IPS DF 4.7 (cell line): Measurements from ENCODE around the gene SYNDIG1.

Experiments
- DNase-seq: peaks from one replicate; pipeline ENCODE4 v3.0.0-alpha.2; 2013; ENCODE audit warnings: low spot score; ENCODE audit errors: extremely low read depth

The SYNDIG1 gene

GRCh38 chr20:24446811-24447210 lies 22.6 kb upstream of the SYNDIG1 start:
- no peak for DNase-seq

DNA sequence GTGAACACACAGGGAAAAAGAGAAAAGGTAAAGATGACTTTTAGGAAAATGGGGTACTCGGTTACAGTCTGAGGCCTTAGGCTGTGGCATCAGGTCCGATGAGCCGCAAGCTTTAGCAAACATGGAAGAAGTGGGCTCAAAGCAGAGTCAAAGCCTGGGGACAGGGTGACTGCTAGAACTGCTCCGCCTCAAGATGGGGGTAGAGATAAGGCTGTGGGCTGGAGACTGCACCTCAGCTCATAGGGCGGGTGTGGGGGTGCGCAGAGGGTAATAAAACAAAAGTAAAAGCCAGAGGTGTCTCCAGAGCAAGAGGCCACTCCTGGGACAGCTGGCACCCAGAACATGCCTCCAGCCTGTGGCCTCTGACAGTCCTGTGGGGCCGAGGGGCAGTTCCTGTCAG lies 21.3 kb upstream of the SYNDIG1 start:
- DNase-seq = no peak

DNA sequence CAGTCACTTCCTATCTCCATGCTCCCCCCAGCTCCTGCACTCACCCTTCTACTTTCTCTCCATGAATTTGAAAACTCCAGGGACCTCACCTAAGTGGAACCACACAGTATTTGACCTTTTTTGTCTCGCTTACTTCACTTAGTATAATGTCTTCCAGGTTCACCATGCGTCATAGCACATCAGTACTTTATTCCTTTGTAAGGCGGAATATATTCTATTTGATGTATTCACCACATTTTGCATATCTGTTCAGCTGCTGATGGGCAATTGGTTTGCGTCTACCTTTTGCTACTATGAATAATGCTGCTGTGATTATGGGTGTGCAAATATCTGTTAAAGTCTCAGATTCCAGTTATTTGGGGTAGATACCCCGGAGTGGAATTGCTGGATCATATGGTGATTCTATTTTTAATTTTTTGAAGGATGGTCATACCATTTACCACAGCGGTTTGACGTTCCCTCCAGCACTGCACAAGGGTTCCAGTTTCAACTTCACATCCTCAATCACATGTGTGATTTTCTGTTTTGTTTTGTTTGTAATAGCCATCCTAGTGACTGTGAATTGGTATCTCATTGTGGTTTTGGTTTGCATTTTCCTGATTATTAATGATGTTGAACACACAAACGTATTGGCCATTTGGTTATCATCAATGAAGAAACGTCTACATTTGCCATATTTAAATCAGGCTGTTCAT lies 20.3 kb upstream of the SYNDIG1 start:
- no peak for DNase-seq

DNA sequence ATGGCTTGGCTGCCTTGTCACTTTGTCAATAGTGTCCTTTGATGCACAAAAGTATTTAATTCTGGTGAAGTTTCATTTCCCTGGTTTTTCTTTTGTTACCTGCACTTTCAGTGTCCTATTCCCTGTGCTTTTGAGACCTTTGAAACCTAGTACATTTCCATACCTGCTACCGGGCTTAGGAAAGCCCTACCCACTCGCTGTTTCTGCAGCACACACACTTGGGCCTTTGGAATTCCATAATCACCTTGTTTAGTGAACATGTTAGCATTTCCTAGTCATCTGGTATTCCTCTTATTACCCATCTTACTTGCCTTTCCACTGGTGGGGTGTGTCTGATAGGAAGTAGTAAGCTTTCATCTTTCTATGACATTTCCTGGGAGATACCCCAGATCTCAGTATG lies 19.3 kb upstream of the SYNDIG1 start:
- no peak for DNase-seq

DNA sequence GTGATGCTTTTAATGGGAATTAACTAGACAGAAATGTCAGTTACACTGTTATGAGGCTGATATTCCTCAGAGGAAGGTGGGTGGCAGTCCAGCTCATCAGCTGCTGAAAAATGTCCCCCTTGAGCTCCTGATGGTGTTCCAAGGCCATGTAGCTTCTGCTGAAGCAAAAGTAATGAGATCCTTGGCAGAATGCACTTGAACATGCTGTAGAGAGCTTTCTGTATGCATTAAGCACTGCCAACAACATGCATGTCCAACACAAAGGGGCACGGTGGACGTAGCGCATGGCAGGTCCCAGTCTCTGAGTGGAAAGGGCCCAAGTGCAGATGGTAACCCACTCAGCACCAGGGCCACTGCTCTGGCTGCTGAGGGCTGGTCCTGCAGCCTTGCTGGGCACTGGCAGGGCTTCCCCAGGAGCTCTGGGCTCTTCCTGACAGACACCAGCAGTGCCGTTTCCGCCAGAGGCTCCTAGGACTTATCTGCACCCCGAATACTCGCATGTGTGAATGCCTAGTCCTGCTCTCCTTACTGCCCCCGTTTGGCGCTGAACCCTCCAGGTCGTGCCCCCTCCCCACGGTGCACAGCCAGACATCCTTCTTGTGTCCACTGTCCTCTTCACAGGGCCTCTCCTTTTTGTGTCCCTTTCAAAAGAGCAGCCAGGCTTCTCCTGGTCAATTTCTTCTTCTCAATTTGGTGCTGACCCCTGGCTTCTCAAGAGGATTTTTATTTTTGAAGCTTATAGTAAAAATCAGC lies 18.6 kb upstream of the SYNDIG1 start:
- DNase-seq = no peak

GRCh38 chr20:24451428-24451827 lies 18.0 kb upstream of the SYNDIG1 start:
- DNase-seq = no peak

- no peak for DNase-seq
Observed at GRCh38 chr20:24452016-24452415, 17.4 kb upstream of the SYNDIG1 start.

DNA sequence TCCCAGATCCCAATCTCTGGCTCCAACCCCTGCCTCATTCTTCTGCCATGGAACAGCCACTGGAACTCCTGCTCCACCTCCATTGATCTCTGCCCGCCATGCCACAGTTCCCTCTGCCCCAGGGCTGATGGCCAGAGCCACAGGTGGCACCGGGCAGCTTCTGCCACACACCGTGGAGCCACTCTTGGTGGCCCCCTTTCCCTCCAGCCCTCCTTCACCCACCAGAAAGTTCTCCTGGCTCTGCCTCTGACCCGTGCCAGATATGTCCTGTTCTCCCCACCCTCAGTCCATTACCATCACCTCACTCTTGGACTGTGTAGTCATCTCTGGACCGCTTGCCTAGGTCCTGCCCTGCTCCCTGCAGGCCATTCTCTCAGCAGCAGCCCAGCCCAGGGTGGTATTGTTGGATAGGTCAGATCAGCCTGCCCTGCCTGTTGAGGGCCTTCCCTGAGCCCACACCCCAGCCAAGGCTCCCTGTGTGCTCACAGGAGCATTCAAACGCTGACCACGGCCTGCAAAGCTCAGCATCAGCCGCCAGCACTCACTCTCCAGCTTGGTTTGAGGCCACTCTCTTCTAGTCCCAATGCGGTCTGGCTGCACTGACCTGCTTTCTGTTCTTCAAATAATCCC lies 16.8 kb upstream of the SYNDIG1 start:
- DNase-seq = no peak

DNA sequence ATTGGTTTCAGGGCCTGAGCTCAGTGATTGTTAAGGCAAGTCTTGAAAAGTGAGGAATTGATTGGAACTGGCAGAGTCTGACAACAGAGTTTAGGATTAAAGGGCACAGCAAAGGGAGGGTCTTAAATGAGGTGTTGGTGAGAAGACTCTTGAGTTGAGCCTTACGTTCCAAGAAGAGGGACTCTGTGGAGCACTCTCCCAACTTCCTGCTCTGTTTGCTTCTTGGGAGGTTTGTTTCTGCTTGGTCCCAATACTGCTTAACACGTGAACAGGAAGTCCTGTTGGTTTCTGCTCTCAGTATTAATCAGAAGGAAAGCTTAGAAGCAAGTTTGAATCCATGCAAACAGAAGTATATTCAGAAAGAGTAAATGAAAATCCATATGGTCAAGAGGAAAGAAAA lies 15.6 kb upstream of the SYNDIG1 start:
- DNase-seq = no peak

- no peak for DNase-seq
Observed at GRCh38 chr20:24455081-24455480, 14.3 kb upstream of the SYNDIG1 start.

DNA sequence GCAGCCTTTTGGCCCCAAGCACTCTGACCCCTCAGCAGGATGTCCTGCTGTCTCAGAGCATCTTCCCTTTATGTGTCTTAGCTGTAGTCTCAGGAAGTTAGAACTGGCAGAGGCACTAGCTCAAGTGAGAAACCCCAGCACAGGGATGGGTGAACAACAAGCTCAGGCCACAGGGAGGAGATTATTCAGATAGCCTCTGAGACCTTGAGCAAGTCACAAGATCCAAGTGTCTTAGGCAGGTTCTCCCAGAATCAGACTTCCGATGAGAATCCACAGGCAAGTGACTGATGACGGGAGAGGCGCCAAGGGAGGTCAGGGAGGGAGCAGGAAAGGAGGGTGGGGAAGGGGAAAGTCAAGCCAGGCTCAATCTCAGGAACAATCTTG lies 13.0 kb upstream of the SYNDIG1 start:
- DNase-seq = no peak

GRCh38 chr20:24458436-24458835 lies 11.0 kb upstream of the SYNDIG1 start:
- no peak for DNase-seq

- DNase-seq = no peak
Observed at GRCh38 chr20:24459733-24460132, 9.7 kb upstream of the SYNDIG1 start.

- DNase-seq = no peak
Observed at GRCh38 chr20:24460712-24461111, 8.7 kb upstream of the SYNDIG1 start.

DNA sequence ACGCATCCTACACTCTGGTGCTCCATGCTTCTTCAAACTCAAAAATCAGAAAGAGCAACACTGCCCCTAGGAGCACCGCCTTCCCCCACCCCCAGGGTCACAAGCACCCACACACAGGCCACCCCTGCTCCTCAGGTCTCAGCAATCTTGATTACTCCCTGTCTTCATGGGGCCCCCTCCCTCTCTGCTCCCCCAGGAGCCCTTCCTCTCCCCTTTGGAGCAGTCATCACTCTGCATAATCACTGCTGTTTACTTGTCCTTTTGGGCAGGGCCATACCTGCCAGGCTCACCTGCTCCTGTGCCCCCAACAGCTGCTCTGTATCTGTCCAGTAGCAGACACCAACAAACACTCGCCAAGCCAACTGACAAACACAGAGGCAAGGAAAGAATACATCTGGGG lies 7.6 kb upstream of the SYNDIG1 start:
- DNase-seq = no peak

DNA sequence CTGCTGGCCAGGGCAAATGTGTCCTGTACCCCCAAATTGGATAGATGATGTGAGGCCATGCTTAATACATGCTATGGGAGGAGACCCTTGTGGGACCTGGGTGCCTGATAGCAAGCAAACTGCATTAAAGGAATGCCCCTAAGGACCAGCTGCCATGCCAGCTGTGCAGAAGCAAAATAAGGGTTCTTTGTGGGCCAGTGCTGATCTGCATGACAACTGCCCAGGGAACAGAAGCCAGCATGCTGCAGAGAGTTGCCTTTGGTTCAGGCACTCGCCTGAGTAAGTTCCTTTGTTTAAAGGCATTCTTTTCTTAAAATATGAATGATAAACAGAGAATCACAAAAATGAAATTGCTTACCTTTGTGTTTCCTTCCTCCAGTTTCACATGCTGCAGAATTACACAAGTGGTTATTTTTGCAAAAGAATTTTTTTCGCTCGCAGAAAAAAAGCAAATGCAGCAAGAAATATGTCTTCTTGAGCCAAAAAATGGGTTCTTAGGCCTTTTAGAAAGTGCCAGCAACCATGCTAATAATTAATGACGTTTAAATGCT lies 6.9 kb upstream of the SYNDIG1 start:
- DNase-seq = no peak

- DNase-seq = no peak
Observed at GRCh38 chr20:24465159-24465558, 4.3 kb upstream of the SYNDIG1 start.

DNA sequence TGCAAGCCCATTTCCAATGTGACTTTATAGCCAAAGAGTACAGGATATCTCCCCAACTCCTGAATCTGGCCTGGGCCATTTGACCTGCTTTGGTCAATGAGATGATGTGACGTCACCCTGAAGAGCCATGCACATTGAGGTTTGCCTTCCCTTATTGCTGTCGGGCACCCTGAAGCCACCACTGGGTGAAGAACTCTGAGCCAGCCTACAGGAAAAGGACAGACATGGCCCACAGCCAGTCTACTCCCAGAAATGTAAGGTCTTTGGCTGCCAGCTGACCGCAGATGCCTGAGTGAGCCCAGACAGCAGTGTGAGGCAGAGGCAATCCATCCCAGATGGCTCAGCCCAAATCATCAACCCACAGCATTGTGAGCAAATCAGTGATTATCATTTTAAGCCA lies 3.7 kb upstream of the SYNDIG1 start:
- DNase-seq = no peak

DNA sequence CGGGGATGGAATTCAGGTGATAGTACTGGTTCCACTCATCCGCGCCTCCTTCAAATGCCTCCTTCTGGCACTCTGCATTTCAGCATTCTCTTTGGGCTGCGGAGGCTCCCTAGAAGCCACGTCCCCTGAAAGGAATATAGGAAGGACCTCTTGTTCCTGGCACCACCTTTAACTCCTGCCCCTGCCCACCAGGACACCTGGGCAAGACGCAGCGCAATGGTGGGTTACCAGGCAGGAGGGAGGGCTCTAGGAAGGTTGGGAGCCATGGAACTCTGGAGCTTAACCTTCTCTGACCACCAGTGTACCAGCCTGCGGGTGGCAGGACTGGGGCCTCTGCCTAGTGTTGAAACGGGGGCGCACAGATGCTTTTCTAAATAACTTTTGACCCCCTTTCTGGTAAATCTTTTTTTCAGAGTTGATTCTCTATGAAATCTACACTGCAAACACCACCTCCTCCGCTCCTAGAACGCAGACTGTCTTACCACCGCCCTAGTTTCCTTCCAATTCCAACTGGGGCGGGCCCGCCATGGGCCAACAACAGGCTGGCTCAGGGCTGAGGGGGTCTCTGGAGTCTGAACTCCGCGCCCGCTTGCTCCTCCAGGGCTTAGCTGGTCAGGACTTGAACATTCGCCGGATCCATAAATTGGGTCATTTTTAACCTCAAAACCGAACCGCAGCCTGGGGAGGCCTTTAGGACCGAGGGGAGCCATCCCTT lies 871 bp upstream of the SYNDIG1 start:
- DNase-seq = no peak

GRCh38 chr20:24469894-24470745 lies 691 bp downstream of the SYNDIG1 start:
- DNase-seq = no peak
